Ureter (tissue), 1 donor: ENCODE results near the gene PARD3B. TPM values are rescaled to one million over a fixed set of nuclear protein-coding genes. Genes with fewer than 3 reads are reported as not detected.

Source experiments
- DNase-seq: peaks from one replicate; pipeline ENCODE4 v3.0.0-alpha.2; 2020; ENCODE audit warnings: low spot score
- total RNA-seq: library from RNA; stranded (reverse); gene quantifications from one replicate; pipeline ENCODE4 v1.2.4, GENCODE V29; 2023
- donor health status: DM: yes; HTN: yes; CAD: no.

The PARD3B gene
- total RNA-seq, 1 donor from 2014 or later: 31.4 TPM

DNA sequence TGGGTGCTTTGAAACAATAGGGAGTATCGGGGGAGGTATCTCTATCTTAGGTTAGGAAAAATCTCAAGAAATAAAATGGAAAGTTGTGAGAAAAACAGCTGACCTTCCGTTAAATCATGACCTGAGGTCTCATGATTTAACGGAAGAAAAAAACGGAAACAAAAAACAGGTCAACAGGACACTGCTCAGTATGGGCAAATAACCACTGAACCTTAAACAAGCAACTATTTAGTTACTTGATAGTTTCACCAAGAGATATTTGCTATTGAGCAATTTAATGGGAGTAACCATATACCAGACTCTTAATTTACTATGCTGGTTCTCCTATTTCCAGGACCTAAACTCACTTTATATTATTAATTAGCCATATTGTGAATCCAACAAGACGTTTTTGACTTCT is 150.8 kb downstream of the PARD3B start:
- no peak for DNase-seq

DNA sequence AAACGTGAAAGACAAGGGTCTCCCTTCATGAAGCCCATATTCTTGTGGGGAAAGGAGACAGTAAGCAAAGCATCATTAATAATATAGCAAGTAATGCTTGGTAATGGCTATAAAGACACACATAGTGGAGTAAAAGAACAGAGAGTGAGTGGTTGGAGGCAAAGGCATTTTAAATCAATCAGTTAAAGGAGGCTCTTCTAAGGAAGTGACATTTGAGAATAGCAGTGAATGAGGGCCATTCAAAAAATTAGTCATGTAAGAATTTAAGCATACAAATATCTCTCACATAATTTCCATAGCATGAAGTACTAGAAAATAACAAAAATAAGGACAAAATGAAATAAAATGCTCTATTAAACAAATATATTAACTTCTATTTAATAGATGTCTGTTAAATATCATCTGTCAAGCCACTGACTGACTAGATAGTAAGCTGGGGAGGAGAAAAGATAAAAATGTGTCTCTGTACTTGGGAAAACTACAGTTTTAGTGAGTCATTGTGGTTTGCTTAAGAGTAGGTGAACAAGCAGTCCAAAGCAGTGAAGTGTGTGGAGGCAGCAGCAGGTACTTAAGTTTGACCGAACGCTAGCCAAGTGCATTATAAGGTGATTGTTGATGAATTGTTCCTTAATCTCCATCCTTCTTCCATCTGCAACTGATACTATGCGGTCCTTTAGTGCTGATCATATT is 160.1 kb downstream of the PARD3B start:
- DNase-seq: no peak

DNA sequence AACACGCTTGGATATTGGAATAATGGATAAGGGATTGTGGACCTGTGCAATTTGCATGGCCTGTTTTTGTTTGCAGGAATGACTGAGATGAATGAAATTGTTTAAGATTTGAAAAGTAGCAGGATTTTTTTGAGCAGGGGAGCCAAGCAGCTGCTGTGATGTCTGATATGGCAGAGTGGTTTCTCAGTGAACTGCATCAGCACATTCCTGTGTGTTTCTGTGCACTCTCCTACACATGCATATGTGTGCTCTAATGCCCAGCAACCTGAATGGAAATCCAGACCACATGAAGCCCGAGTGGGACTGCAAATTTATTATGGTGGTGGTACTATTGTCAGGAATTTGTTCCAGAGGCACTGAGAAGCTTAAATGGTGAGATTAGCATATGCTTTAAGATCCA is 161.7 kb downstream of the PARD3B start:
- no peak for DNase-seq

DNA sequence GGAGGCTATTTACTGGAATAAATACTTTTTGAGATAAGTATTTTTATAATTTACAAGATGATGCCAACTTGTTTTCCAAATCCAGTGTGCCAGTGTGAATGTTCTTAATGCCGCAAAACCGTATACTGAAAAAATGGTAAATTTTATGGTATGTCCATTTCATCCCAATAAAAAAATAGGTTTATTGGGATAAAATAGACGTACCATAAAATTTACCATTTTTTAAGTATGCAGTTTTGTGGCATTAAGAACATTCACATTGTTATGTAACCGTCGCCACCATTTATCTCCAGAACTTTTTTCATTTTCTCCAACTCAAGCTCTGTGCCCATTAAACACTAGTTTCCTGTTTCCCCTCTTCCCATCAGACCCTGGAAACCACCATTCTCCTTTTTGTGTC is 167.9 kb downstream of the PARD3B start:
- DNase-seq: no peak

DNA sequence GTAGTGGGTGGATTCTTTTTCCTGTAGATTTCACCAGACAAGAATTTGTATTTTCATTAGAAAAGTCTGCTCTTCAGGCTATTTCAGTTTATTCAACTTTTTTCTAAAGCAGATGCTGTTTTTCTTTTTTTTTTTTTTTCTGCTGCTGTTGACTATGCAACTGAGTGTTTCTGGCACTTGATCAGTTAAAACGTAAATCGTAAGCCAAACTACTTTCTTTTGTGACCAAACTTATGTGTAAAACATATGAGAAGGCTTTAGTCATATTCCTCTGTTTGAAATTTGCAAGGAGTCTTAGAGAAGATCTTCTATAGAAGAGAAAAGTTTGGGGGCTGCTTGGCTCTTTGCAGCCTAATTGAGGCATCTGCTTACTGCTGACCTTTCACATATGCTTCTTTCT is 170.1 kb downstream of the PARD3B start:
- DNase-seq: no peak

DNA sequence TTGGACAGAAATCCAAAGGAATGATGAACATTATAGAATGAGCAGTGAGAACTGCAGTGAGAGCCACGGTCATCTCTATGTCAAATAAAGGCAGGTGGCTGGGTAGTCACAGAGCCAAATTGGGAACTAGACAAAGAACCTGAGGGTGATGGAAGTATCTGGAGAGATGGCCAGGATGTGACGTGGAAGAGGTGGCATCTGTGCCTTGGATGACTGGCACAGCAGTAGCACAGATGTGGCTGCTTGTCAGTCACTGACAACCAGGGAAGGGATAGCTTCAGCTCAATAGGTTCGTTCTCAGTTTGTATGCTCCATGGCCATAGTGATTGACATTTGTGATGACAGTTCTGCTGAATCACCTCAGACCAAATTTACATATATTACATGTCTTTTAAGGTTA is 172.3 kb downstream of the PARD3B start:
- DNase-seq: no peak

DNA sequence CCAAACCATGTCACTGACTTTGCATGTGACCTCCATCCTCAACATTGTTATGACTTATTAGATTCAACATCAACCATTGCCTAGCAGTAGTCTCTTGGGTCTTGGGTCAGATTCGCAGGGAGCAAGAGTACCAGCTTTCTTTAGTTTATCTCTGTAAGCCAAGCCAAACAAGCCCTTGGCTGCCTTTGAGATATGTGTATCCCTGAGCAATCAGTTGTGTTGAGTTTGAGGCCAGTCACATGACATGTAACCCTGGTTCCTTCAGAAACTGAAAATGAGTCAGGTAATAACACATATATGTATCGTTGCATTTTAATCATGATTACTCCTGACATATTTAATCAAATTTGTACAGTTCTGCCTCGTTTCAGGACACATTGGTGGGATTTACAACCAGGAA is 173.3 kb downstream of the PARD3B start:
- no peak for DNase-seq

DNA sequence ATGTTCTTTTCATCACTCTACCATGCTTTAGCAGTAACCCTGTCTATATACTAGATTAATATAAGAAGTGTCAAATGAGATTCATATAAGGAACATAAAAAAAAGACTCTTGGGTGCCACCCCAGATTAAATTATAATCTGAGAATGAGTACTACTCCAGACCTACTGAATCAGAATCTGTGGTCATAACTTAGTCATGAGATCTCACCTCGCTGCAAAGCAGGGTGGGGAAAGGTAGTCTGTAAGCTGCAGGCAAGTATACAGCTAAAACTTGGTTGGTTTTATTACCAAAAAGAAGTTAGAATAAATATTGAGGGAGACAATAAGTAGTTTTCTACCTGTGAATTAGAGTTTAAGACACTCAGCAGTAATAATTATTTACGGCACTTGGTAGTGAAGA is 175.6 kb downstream of the PARD3B start:
- DNase-seq: no peak

DNA sequence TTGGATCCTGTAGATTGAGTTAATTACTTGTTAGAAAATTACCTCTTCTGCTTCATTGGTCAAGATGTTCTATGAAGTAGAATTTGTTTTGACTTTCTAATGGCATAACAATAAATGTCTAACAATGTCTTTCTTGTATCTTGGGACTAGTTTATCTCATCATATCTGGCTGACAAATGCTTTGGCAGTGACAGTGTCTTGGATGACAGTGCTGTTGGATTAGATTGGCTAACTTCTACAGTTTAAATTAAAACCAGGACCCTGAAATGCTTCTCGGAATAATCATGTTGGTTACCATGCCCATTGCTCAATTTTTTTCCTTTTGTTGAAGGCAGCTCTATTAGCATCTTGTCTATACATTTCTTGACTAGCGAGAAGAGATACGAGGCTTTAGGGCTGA is 176.9 kb downstream of the PARD3B start:
- no peak for DNase-seq

DNA sequence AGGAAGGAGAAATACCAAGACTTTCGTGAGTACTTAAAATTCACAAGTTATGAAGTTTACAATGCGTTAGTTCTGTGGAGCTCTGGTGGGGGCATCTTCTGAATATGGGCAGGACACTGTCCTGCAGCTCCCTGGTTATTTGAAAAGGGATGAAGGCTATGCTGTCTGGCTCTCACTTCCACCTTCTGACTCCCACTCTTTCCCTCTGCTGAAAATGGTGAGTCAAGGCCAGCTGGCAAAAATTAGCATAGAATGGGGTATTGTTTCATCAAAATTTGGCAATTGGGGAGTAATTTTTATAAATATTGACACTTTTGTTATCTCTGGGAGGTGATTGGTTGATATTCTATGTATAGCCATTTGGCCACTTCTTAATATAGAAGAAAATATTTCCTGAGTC is 177.4 kb downstream of the PARD3B start:
- no peak for DNase-seq

DNA sequence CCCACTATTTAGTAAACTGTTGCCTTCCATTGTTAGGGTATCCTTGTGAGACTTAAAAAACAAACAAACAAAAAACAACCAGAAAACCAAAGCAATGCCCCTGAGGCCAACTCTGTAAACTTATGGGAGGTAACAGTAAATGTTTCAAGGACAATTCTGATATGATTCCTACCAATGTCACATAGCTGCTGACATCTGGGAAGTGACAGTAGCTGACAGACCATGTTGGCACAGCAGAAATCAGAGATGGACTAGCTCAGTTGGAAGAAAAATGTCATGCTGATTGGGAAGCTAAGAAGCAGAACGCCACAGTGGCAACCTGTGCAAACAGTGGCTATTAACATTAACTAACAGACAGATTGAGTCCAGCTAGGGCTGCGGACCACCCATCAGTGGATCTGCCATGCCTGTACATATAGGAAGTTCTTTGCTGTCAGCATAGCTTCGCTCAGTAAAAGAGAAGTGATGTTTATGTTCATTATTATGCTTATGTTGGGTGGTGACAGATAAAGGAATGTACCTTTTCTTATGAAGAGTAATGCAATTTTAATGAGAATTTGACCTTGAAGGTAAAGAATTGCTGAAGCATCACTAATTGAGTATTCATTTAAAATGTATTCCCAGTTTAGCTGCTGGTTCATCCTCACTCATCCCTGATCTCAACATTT is 180.6 kb downstream of the PARD3B start:
- DNase-seq: no peak

DNA sequence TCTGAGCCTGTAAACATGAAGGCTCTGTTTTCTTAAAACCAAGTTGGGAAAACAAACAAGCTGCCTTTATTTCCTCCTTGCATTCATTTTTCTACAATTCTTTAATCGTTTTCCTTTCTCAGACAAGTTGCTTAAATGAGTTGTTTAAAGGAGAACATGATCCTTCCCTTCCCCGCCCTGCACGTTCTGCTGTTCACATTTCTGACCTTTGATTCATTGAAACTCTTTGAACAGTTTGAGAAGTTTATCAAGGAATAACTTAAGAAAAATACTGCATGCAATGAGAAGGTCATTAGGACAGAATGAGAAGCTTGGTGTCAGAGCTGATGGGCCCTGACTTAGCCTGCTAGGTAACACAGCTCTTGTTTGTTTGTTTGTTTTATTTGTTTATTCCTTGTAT is 181.6 kb downstream of the PARD3B start:
- DNase-seq: no peak

DNA sequence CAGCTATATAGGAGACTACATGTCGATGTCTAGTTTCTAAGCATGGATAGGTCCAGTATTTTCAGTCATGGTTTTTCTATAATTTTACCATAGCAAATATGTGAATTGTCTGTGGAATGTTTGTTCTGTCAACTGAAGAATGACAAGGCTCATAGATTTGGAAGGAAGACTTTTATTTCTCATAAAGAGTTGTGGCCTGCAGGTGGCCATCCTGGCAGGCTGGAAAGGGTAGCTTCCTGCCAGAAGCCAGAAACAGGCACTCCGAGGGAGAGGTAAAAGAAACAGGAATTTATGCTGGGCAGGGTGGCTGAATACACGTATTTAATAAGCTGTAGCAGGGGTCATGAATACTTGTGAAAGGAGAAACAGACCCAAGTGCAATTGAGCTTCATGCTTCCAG is 182.1 kb downstream of the PARD3B start:
- no peak for DNase-seq

DNA sequence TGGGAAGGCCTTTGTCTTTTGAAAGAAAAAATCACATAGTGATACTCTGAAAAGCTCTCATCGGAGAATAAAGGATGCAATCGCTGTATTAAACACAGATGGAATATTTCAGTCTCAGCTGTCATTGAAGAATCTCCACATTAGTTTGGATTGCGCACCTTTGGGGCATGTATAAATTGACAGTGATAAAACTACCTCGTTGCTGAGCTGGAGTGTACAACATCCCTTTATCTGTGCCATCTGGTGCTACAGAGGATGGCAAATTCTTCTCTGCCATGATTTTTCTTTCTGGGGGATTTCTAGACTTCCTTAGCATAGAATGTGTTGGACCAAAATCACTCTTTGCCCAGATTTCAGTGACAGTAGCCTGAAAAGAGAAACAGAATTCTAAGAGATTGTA is 185.3 kb downstream of the PARD3B start:
- DNase-seq: no peak

DNA sequence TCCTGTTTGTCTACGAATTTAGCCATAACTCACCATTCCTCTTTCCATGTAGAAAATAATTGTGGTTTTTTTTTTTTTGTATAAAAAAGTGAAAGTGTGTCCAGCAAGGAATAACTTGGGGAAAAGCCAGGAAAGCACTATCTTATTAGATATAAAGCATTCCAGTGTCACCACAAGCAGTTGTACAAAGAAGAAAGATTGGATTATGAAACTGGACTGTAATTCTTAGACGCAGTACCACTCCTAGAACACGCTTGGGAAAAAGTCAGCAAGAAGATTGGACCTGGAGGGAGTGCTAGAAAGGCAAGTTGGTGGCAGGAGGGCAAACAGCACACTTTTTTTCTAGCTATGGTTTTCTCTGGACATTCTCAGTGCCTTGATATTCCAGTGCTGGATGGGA is 186.7 kb downstream of the PARD3B start:
- DNase-seq: no peak

DNA sequence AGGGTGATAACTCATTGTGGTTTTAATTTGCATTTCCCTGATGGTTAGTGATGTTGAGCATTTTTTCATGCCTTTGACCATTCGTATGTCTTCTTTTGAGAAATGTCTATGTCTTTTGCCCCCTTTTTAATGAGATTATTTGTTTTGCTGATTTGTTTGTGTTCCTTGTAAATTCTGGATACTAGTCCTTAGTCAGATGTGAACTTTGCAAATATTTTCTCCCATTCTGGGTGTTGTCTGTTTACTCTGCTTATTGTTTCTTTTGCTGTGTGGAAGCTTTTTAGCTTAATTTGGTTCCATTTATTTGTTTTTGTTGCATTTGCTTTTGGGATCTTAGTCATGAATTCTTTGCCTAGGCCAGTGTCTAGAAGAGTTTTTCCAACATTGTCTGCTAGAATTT is 192.0 kb downstream of the PARD3B start:
- no peak for DNase-seq

DNA sequence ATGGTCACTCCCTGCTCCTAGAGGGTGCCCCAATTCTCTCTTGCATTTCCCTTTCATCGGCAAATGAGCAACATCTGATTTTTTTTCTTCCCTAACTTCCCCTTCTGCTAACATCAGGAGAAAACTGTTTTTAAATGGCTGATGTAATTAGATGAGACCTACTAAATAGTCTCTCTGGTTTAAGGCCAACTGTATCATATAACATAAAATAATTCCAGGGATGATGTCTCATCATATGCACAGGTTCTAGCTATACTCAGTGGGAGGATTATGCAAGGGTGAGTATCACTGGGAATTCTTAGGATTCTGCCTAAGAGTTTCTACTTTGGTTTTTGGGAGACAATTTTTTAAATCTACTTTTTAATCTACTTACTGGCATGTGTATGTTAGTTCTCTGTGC is 193.4 kb downstream of the PARD3B start:
- DNase-seq: no peak

DNA sequence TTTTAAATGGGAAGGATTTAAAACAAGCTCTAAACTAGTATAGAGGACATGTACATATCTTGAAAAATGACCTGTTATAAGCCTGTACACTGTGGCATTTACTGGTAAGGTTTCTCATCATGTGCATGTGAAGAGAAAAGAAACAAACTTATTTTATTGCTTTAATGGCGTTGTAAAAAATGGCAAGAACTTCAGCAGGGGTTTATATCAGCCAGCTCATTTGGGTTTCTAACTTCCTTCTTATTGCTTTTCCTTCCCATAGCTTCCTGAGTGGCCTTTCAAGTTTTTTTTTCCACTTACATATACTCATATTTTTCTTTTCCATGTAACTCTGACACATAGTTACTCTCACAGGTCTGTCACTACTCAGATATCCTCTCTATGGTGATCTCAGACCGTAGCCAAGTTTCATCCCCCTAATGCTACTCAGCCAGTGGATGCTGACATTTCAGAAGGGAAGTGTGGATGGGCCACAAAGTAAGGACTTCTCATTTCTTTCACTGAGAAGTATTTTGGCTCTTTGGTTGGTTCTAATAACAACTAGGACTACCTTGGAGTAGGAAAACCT is 198.2 kb downstream of the PARD3B start:
- DNase-seq: no peak

DNA sequence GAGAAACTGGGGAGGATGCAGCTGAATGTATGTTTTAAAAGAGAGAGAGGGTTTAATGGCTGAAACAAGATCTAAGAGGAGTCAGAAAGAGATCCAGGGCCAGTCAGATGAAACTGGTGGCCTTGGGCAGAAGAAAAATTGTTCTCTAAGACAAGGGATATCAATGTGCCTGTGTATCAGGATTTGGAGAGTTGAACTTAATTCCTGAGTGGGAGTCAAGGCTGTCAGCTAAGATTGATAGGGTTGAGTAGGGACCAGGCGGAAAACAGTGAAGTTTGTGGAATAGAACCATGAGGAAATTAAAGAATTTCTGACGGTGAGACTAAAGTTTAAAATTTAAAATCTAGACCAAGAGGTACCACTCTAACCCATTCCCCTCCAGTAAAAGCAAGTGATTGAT is 199.2 kb downstream of the PARD3B start:
- no peak for DNase-seq

DNA sequence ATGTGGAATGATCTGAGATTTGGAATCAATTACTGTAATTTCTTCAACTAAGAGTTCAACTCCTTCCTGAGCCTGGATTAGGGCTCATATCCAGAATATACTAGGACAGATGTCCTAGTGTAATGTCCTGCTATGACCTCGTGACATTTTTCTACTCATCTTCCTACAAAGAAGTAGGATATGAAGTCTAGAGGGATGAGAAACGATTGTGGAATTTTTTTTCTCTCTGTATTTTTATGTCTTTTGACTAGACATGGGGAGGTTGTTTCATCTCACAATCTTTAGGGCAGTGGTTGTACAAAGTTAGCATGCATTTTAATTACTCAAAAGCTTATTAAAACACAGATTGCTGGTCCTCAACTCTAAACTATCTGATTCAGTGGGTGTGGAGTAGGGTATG is 203.0 kb downstream of the PARD3B start:
- DNase-seq: no peak

DNA sequence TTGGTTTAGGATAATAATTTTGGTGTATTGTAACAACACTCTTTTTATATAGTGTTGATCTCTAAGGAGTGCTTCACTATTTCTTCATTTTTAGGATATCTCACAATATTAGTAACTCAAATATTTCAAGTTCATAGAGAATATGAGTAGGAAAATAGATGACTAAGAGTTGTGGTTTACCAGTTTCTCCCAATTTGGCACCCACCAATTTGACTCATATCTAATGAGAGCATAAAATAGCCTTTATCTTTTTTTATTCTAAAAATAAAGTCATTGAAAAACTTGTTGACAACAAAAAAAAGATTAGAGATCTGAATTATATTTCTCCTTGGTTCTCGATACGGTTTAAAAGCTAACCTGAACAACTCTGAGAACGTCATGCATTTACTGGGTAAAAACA is 204.0 kb downstream of the PARD3B start:
- no peak for DNase-seq

DNA sequence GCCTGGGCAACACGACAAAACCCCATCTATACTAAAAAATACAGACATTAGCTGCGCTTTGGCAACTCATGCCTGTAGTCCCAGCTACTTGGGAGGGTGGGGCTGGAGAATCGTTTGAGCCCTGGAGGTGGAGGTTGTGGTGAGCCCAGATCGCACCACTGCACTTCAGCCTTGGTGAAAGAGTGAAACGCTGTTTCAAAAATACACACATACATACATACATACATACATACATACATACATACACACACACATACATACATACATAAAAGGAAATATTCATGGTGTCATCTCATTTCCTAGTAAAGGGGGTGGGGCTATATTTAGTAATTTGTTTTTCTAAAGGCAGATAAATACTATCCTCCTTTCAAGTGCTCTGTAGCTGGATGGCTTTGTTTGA is 205.1 kb downstream of the PARD3B start:
- DNase-seq: no peak

DNA sequence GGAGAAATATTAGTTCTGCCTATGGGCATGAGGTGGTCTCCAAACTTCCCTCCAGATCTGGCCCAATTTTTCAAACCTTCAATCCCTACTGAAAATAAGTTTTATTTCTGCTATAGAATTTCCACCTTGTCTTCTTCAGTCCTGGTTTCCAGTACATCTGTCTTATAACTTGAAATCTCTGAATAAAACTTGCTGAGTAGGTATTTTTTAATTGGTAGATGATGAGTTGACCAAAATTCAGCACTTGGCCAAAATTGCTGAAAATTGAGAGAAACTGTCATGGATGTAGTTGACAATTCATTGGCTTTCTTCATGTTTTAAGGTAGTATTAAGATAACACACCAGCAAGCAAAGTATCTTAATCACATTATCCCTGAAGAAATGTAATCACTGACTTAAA is 206.2 kb downstream of the PARD3B start:
- DNase-seq: no peak

DNA sequence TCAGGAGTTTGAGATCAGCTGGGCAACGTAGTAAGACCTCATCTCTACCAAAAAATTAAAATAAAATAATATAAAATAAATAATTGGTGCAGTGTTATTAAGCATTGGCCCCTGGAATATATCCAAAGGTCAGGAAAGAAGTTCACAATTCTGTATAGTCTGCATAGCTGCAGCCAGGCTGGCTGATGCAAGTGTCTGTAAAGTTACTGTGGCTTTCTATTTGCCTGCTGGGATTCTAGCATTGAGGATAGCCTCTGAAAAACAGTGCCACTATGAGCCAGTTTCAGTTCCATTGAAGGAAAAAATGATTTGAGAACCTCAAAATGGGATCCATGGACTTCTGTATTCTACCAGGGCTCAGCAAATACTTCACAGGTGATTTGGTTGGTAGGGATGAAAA is 208.6 kb downstream of the PARD3B start:
- DNase-seq: no peak
